Glutamatergic neuron (in vitro differentiated cells): ENCODE results near the gene KRT73. TPM values are rescaled to one million over a fixed set of nuclear protein-coding genes. Genes with fewer than 3 reads are reported as not detected.

Source experiments
- DNase-seq: peaks from one replicate; pipeline ENCODE4 v3.0.0; 2022
- H3K27ac Mint-ChIP-seq: one replicate; pipeline ENCODE4 v1.8.0; 2020; ENCODE audit warnings: mild to moderate bottlenecking, mixed read lengths, inconsistent platforms; ENCODE audit not compliant: unreplicated experiment
- H3K27me3 Mint-ChIP-seq: one replicate; pipeline ENCODE4 v1.8.0; 2020; ENCODE audit warnings: mild to moderate bottlenecking, moderate library complexity, mixed read lengths, inconsistent platforms; ENCODE audit not compliant: unreplicated experiment
- H3K36me3 Mint-ChIP-seq: one replicate; pipeline ENCODE4 v1.8.0; 2020; ENCODE audit warnings: mild to moderate bottlenecking, mixed read lengths, inconsistent platforms; ENCODE audit not compliant: unreplicated experiment
- H3K4me1 Mint-ChIP-seq: one replicate; pipeline ENCODE4 v1.8.0; 2020; ENCODE audit warnings: mild to moderate bottlenecking, low read depth, mixed read lengths, inconsistent platforms; ENCODE audit not compliant: unreplicated experiment
- H3K4me3 Mint-ChIP-seq: one replicate; pipeline ENCODE4 v1.8.0; 2020; ENCODE audit warnings: mild to moderate bottlenecking, mixed read lengths, inconsistent platforms; ENCODE audit not compliant: unreplicated experiment
- H3K9me3 Mint-ChIP-seq: one replicate; pipeline ENCODE4 v1.8.0; 2020; ENCODE audit warnings: mild to moderate bottlenecking, moderate library complexity, mixed read lengths, inconsistent platforms; ENCODE audit not compliant: unreplicated experiment
- total RNA-seq: library from RNA; stranded (reverse); fragmentation: NEBNext Ultra II Directional; extraction: Animal tissue kit (Norgen Biotek cat#: 25700); gene quantifications from one replicate; pipeline ENCODE4 v1.2.1, GENCODE V29; 2021; ENCODE audit not compliant: unreplicated experiment
- TF ChIP-seq, protein P1 (sequence below): fragments of 200-600 bp; sonication (generic); IDR thresholded peaks from one replicate; pipeline ENCODE4 v1.5.0; 2021; ENCODE audit not compliant: partially characterized antibody, unreplicated experiment

Gene KRT73
- total RNA-seq, 1 donor from 2014 or later = not detected

DNA sequence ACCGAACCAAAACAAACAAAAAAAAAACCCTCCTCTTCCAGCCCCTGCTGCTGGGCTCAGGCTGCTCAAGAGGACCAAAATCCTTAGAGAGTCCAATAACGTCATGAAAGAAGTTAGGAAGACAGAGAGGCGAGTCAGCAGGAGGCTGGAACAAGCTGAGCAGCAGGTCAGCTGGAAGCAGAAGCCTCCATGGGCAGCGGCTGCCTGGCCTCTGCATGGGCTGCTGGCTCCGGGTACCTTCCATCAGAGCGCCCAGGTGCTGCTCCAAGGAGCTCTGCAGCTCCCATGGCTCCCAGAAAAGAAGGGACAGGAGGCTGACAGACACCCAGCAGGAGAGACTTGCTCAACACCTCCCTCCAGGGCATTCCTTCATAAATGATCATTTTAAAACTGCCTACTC, 36.9 kb upstream of the KRT73 start:
- TF ChIP-seq, protein P1, sequence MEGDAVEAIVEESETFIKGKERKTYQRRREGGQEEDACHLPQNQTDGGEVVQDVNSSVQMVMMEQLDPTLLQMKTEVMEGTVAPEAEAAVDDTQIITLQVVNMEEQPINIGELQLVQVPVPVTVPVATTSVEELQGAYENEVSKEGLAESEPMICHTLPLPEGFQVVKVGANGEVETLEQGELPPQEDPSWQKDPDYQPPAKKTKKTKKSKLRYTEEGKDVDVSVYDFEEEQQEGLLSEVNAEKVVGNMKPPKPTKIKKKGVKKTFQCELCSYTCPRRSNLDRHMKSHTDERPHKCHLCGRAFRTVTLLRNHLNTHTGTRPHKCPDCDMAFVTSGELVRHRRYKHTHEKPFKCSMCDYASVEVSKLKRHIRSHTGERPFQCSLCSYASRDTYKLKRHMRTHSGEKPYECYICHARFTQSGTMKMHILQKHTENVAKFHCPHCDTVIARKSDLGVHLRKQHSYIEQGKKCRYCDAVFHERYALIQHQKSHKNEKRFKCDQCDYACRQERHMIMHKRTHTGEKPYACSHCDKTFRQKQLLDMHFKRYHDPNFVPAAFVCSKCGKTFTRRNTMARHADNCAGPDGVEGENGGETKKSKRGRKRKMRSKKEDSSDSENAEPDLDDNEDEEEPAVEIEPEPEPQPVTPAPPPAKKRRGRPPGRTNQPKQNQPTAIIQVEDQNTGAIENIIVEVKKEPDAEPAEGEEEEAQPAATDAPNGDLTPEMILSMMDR = no peak
- DNase-seq = no peak
- Mint-ChIP-seq H3K27me3 (peaks cover 5% of the 10 kb centered on the region), H3K4me1 (no peaks in the 10 kb centered on the region), H3K4me3 (no peak overlapping the region), H3K9me3 (peaks cover 2% of the 10 kb centered on the region), H3K27ac (no peak overlapping the region), H3K36me3 (no peaks in the 10 kb centered on the region)

DNA sequence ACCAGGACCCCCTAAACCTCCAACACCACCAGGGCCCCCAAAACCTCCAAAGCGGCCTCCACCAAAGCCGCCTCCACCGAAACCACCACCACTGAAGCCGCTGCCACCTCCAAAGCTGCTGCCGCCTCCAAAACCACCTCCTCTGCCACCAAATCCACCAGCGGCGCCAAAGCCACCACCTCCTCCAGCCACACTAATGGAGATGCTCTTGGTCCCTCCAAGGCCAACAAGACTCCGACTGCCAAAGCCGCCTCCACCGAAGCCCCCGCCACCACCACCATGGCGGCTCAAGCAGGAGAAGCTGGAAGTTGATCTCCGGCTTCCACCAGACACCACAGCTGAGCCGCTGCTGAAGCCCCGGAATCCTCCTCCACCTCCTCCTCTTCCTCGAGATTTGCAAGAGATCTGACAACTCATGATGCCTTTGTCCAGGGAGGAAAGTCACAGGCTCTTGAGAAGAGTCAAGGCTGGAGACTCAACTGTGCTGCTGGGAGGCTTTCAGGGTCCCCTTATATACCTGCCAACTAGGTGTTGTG, 33.4 kb upstream of the KRT73 start, which contains the start of gene KRT2:
KRT2 (minus strand) TSS at position 486 of the 536 bp plus-strand sequence; CDS start at position 417, 69 bp downstream.
- Mint-ChIP-seq H3K9me3 (no peaks in the 10 kb centered on the region), H3K4me3 (no peak within 1 kb of the TSS)

DNA sequence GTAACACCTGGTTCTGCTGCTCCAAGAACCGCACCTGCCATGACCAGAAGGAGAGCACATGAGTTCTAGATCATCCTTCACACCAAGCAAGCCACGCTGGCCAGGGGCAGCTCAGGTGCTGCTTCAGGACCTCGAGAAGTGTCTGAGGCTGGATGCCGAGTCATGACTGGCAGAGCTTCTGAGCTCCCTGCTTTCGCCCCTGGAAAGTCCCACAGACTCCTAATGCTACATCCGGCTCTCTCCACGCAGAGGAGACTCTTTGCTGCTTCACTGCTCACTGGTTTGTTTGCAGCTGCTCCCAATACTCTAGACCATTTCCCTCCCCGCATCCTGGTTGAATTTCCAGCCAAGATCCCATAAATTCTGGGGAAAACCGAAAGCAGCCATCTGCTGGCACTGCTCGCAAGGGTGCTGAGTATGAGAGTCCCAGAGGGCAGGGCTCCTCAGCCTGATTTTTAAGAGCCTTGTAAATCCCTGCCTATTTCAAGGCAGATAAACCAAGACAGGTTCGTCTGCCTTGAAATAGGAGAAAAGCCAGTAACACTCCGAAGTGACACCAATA, 32.2 kb upstream of the KRT73 start:
- Mint-ChIP-seq H3K4me3 (no peak overlapping the region), H3K36me3 (no peaks in the 10 kb centered on the region), H3K27me3 (peaks cover 2% of the 10 kb centered on the region), H3K9me3 (no peaks in the 10 kb centered on the region), H3K27ac (no peak overlapping the region), H3K4me1 (no peaks in the 10 kb centered on the region)
- no peak for DNase-seq
- TF ChIP-seq, protein P1 = no peak

More for the DNA sequence above, 33.4 kb upstream of the KRT73 start, which contains the start of gene KRT2:
- no peaks in the 10 kb centered on the region for H3K36me3 Mint-ChIP-seq
- TF ChIP-seq, protein P1 = no peak
- no peak within 1 kb of the TSS for H3K27ac Mint-ChIP-seq
- no peak for DNase-seq
- H3K27me3 Mint-ChIP-seq = peaks cover 5% of the 10 kb centered on the region
- no peaks in the 10 kb centered on the region for H3K4me1 Mint-ChIP-seq

DNA sequence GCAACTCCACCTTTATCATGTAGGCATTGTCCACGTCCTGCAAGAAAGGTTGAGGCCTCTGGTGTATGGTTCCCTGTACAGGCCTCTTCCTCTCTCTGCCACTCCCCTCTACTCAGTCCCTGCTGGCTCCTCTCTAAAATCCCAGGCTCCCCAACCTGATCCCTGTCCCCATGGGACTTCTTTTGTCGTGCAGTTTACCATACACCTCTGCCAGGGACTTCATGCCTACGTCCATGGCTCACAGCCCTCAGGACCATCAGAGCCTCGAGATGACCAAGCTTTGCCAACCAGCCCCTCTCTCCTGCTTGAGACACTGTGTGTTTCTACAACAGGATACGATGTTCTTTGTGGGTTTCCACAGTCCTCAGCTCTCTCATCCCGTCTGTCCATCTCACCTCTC, 30.7 kb upstream of the KRT73 start:
- Mint-ChIP-seq H3K4me1 (no peaks in the 10 kb centered on the region), H3K9me3 (peaks cover 3% of the 10 kb centered on the region), H3K27me3 (no peaks in the 10 kb centered on the region), H3K36me3 (no peaks in the 10 kb centered on the region), H3K27ac (no peak overlapping the region), H3K4me3 (no peak overlapping the region)
- TF ChIP-seq, protein P1 = no peak
- DNase-seq = no peak

DNA sequence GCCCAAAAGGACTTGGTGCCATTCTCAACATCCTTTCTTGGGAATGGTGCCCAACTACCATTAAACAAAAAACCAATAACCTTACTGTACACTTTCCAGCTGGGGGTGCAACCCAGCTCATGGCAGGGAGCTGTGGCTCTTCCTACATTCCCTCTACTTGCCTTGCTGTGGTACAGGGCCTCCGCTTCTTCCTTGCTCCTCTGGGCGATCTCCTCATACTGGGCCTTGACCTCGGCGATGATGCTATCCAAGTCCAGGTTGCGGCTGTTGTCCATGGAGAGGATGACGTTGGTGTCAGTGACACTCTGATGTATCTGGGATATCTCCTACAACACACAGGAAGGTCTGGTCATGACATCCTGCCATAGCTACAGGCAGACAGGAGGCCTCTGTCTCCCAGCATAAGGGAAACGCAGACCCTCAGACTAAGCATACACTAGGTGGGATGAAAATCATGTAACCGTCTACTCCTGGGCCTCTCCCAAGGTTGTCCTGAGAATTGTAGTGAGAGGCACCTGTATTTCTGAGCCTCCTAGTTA, 29.7 kb upstream of the KRT73 start:
- TF ChIP-seq, protein P1 = no peak
- Mint-ChIP-seq H3K9me3 (peaks cover 6% of the 10 kb centered on the region), H3K4me3 (no peak overlapping the region), H3K36me3 (no peaks in the 10 kb centered on the region), H3K4me1 (no peaks in the 10 kb centered on the region), H3K27ac (no peak overlapping the region), H3K27me3 (no peaks in the 10 kb centered on the region)
- no peak for DNase-seq
